B cell (primary cell): ENCODE measurements around the gene RNF114.

Experiments
- CTCF ChIP-seq: fragments of 200-600 bp; IDR thresholded peaks from one replicate; pipeline ENCODE4 v1.8.0; 2022; ENCODE audit warnings: antibody characterized with exemption, mild to moderate bottlenecking
- EZH2 ChIP-seq: IDR thresholded peaks from 2 replicates; pipeline ENCODE4 v1.6.1; 2012; ENCODE audit warnings: borderline replicate concordance, low read depth, mild to moderate bottlenecking, moderate library complexity, low read length; ENCODE audit not compliant: insufficient read depth, poor library complexity, severe bottlenecking

- no peak for TF ChIP-seq EZH2
- no peak for TF ChIP-seq CTCF
Measured at GRCh38 chr20:49969946-49970345, 33.7 kb downstream of the RNF114 start.
